ENCODE measurements around the gene NCOA7. TPM values are rescaled to one million over a fixed set of nuclear protein-coding genes. Genes with fewer than 3 reads are reported as not detected.

NCOA7 gene
- total RNA-seq, 4 donors from 2014 or later = 18.1 to 31.4 (median 26.7) TPM

- H3K9me3 ChIP-seq = no peaks in the 10 kb centered on the region
- 15 to 52% methylated on average over 2 of the region's 2 CpGs for WGBS, 2 donors (ENCODE audit: low coverage in 1 of 2)
- no peak for TF ChIP-seq EP300 (IDR thresholded peaks at IDR 0.05)
- peak in 1 of 4 experiments; percentile 32 for TF ChIP-seq CTCF (IDR thresholded peaks at IDR 0.05)
- no peak for TF ChIP-seq POLR2AphosphoS5 (IDR thresholded peaks at IDR 0.05)
- TF ChIP-seq POLR2A (IDR thresholded peaks at IDR 0.05) = no peak
- peaks cover 0 to 29% (median 4%) of the 10 kb centered on the region in 3 donors for H3K4me1 ChIP-seq
- no peak overlapping the region for H3K27ac ChIP-seq
- no peaks in the 10 kb centered on the region for H3K36me3 ChIP-seq
- no peak for ATAC-seq
- H3K4me3 ChIP-seq = no peak overlapping the region
- no peaks in the 10 kb centered on the region for H3K27me3 ChIP-seq
Observed at GRCh38 chr6:125787791-125788190, 3.0 kb upstream of the NCOA7 start.

- Histone ChIP-seq H3K36me3 (no peaks in the 10 kb centered on the region), H3K27me3 (no peaks in the 10 kb centered on the region), H3K27ac (peak overlapping the region; percentile 84 to 99 (median 94)), H3K9me3 (no peaks in the 10 kb centered on the region), H3K4me1 (peaks cover 0 to 41% (median 4%) of the 10 kb centered on the region in 3 donors), H3K4me3 (no peak overlapping the region)
- TF ChIP-seq POLR2AphosphoS5 (IDR thresholded peaks at IDR 0.05) = peak; percentile 21
- TF ChIP-seq CTCF (IDR thresholded peaks at IDR 0.05) = no peak
- WGBS, 2 donors (ENCODE audit: low coverage in 1 of 2) = 82 to 89% methylated on average over 1 of the region's 1 CpG
- ATAC-seq = peak; percentile 33
Observed at GRCh38 chr6:125789167-125789566, 1.6 kb upstream of the NCOA7 start.

GRCh38 chr6:125789576-125790357 is 993 bp upstream of the NCOA7 start:
- peak overlapping the region; percentile 84 to 99 (median 94) for H3K27ac ChIP-seq
- H3K27me3 ChIP-seq = no peaks in the 10 kb centered on the region
- peaks cover 0 to 41% (median 4%) of the 10 kb centered on the region in 3 donors for H3K4me1 ChIP-seq
- no peaks in the 10 kb centered on the region for H3K9me3 ChIP-seq
- TF ChIP-seq CTCF (IDR thresholded peaks at IDR 0.05) = no peak
- TF ChIP-seq POLR2AphosphoS5 (IDR thresholded peaks at IDR 0.05) = peak; percentile 44
- no peak for TF ChIP-seq POLR2A (IDR thresholded peaks at IDR 0.05)
- H3K36me3 ChIP-seq = no peaks in the 10 kb centered on the region
- 22 to 46% methylated on average over 2 to 8 of the region's 19 CpGs for WGBS, 2 donors (ENCODE audit: low coverage in 1 of 2)
- ATAC-seq = peak; percentile 42
- H3K4me3 ChIP-seq = peak overlapping the region; percentile 70 to 86

- ATAC-seq = no peak
- no peaks in the 10 kb centered on the region for H3K9me3 ChIP-seq
- WGBS, 2 donors (ENCODE audit: low coverage in 1 of 2) = 0 to 1% methylated on average over 11 to 12 of the region's 28 CpGs
- H3K27me3 ChIP-seq = no peaks in the 10 kb centered on the region
- H3K36me3 ChIP-seq = no peaks in the 10 kb centered on the region
- H3K4me1 ChIP-seq = peaks cover 0 to 50% (median 4%) of the 10 kb centered on the region in 3 donors
- H3K27ac ChIP-seq = peak overlapping the region; percentile 84 to 99 (median 94)
- H3K4me3 ChIP-seq = peak overlapping the region; percentile 70 to 86
- TF ChIP-seq CTCF (IDR thresholded peaks at IDR 0.05) (peak; percentile 40 to 56 (median 52)), POLR2A (IDR thresholded peaks at IDR 0.05) (no peak), EP300 (IDR thresholded peaks at IDR 0.05) (no peak), POLR2AphosphoS5 (IDR thresholded peaks at IDR 0.05) (peak; percentile 6)
Observed at GRCh38 chr6:125791151-125791819, 525 bp downstream of the NCOA7 start.
